ENCODE results near the gene ACTL6A.

DNA sequence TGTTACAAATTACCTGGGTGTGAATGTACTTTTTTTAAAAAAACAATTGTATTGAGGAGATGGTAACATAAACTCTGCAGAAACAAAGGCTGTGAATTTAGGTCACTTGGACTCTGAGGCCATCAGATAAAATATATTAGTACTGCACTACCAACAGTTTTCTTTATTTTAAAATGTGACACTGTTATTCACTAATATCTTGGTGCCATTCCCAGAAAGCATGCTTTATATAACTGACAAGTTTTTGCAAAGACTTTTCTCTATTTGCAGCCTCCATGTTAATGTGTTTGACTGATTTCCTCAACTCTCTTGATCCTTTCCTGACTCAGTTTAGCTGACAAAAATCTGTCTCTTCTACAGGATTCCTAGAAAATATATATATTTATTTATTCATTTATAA, 26.5 kb upstream of the ACTL6A start:
- TF ChIP-seq, protein P1, sequence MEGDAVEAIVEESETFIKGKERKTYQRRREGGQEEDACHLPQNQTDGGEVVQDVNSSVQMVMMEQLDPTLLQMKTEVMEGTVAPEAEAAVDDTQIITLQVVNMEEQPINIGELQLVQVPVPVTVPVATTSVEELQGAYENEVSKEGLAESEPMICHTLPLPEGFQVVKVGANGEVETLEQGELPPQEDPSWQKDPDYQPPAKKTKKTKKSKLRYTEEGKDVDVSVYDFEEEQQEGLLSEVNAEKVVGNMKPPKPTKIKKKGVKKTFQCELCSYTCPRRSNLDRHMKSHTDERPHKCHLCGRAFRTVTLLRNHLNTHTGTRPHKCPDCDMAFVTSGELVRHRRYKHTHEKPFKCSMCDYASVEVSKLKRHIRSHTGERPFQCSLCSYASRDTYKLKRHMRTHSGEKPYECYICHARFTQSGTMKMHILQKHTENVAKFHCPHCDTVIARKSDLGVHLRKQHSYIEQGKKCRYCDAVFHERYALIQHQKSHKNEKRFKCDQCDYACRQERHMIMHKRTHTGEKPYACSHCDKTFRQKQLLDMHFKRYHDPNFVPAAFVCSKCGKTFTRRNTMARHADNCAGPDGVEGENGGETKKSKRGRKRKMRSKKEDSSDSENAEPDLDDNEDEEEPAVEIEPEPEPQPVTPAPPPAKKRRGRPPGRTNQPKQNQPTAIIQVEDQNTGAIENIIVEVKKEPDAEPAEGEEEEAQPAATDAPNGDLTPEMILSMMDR (IDR thresholded peaks at IDR 0.05): no peak
- TF ChIP-seq POLR2A (IDR thresholded peaks at IDR 0.05): no peak

Measured in thyroid gland (tissue), 4 donors.